Body of pancreas (tissue), 4 donors: ENCODE data around the gene GNG4.

ENCODE experiments used
- CTCF ChIP-seq, 7 experiments: fragments of 450-650 bp in 4 of 7; fragments of 200-600 bp in 3 of 7; sonication (generic) in 3 of 7; IDR thresholded peaks; one replicate each; pipeline ENCODE4 v1.5.1; 2016 to 2019; ENCODE audit warnings: antibody characterized with exemption in 7 of 7
- POLR2A ChIP-seq, 3 donors: fragments of 450-650 bp; IDR thresholded peaks; one replicate each; pipeline ENCODE4 v1.6.1; 2016; ENCODE audit warnings: antibody characterized with exemption in 3 of 3, mild to moderate bottlenecking in 2 of 3

- no peak for TF ChIP-seq CTCF (IDR thresholded peaks at IDR 0.05)
- no peak for TF ChIP-seq POLR2A (IDR thresholded peaks at IDR 0.05)
Measured at GRCh38 chr1:235648407-235648907, 1.1 kb downstream of the GNG4 start.
